C4-2B (cell line): Measurements from ENCODE around the gene FHOD3.

Source experiments
- H3K27ac ChIP-seq: fragments of 450-650 bp; 2 replicates; pipeline ENCODE4 v1.5.1; 2017
- ZFX ChIP-seq: fragments of 450-650 bp; IDR thresholded peaks from 2 replicates; pipeline ENCODE4 v1.6.1; 2017
- TF ChIP-seq, protein P1 (sequence below): fragments of 450-650 bp; conservative IDR thresholded peaks from 2 replicates; pipeline ENCODE4 v1.5.1; 2017; ENCODE audit warnings: mild to moderate bottlenecking

Gene FHOD3

DNA sequence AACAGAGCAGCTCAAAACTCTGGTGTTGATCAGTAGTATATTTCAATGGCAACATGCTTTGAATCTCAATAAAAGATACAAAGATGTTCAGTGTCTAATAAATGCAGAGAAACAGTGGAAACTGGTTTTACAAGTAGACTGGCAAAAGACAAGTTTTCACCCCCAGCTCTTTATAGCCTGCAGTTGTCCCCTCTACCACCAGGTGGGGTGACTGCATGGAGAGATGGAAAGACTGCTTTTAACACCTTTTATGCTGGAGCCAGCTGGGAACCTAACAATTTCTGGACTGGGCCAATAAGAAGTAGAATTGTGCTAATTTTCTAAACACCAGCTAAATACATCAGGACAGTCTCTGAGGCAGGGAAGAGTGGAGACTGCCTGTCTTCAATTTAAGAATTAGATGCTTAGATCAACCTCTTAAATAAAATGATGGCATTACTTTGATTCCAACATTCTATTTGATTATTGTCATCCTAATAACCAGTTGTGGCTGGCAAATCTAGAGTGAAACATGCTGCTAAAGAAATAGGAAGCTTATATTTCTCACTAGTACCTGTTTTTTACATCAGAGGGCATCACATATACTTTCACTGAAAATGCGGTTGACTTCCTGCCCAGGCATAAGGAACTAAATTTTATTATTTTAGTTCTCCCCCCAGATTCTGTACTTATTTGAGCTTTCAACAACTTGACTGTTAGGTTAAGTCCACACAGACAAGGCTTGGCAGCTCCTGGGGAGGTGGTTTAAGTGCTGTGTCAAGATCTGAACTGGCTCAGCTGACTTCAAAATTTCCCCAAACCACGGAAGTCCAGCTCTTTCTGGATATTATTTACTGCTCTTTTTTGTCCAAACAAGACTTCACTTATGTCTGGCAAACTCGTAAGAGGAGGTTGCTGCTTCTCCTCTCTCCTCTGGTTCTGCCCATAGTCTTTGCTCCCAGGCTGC lies 390.8 kb downstream of the FHOD3 start:
- TF ChIP-seq, protein P1, sequence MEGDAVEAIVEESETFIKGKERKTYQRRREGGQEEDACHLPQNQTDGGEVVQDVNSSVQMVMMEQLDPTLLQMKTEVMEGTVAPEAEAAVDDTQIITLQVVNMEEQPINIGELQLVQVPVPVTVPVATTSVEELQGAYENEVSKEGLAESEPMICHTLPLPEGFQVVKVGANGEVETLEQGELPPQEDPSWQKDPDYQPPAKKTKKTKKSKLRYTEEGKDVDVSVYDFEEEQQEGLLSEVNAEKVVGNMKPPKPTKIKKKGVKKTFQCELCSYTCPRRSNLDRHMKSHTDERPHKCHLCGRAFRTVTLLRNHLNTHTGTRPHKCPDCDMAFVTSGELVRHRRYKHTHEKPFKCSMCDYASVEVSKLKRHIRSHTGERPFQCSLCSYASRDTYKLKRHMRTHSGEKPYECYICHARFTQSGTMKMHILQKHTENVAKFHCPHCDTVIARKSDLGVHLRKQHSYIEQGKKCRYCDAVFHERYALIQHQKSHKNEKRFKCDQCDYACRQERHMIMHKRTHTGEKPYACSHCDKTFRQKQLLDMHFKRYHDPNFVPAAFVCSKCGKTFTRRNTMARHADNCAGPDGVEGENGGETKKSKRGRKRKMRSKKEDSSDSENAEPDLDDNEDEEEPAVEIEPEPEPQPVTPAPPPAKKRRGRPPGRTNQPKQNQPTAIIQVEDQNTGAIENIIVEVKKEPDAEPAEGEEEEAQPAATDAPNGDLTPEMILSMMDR = peak; percentile 91
- no peak for TF ChIP-seq ZFX
- no peak overlapping the region for H3K27ac ChIP-seq

DNA sequence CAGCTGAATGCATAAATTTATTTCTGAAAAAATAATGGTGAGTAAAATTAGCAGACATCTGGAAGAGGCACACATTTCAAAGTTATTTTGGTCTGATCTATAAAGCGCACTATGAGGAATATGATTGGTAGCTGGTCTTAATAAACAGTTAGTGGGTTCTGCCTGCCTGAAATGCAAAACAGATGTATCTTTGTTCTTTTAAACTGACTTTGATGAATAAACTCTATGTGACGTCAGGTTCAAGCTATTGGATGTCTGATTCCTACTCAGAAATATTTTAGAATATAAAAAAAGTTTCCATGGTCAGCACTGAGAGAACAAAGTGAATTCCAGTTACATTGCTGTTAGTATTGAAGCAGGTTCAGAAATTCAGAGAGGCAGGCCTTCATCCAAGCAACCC lies 394.9 kb downstream of the FHOD3 start:
- TF ChIP-seq ZFX = no peak
- TF ChIP-seq, protein P1 = no peak
- no peak overlapping the region for H3K27ac ChIP-seq

DNA sequence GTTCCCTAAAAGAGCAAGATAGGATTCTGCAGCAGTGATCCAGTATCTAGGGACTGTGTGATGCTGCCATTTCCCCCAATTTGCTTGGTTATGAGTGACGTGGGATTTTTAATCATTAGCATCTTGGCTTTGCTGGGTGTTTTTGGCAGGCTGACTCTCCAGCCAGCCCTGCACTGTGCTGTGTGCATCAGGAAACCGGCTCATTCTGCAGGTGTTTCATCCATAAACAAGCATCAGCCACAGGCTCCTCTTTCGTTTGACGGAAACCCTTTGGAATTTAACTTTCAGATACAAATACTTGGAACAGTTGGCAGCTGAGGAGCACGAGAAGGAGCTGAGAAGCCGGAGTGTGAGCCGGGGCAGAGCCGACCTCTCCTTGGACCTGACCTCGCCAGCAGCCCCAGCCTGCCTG lies 395.4 kb downstream of the FHOD3 start:
- H3K27ac ChIP-seq = no peak overlapping the region
- TF ChIP-seq, protein P1 = no peak
- no peak for TF ChIP-seq ZFX

DNA sequence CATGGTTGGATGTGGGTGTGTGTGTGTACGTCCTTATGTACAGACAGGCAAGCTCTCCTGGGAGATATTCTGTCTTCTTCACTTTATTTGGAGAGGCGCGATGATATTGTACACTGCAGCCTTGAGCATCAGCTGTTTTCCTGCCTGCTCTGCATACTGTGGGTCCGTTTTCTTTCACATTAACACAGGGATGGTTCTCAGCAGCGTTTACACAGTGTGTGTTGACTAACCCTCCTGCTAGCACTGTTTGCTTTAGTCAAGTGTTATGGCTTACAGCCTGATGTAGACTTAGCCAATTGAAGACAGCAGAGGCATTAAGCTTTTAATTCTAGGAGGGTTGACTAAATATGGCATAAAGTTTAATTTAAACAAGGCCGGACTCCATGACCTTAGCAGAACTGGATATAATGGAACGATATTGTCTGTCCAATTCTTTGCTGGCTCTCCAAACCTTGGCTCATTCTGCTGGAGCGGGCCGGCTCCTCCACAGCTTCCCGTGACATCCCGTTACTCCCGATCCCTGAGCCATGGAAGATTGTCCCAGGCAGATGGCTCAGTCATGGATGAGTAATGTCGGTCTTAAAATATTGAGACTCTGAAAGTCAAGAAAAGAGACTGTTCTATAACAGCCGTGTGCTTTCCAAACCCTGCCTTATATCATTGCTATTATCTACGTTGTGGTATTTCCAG lies 396.6 kb downstream of the FHOD3 start:
- H3K27ac ChIP-seq = no peak overlapping the region
- TF ChIP-seq, protein P1 = no peak
- TF ChIP-seq ZFX = no peak

DNA sequence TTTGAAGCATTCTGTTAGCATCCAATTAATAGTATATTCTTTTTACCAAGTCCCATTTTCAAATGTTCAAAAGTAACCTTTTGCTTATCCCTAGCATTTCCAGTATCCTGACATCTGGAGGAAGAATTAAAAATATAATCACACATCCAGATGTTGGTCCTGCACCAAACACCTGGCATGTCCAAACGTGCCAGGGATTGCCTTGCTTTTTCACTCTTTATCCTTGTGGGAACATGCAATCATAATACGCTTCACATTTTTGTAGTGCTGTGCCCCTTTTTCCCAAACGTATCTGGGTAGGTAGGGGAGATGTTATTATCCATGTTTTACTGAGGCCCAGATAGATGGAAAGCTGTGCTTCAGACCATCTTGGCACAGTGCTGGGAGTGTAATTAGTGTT lies 398.3 kb downstream of the FHOD3 start:
- no peak overlapping the region for H3K27ac ChIP-seq
- no peak for TF ChIP-seq ZFX
- TF ChIP-seq, protein P1 = no peak

DNA sequence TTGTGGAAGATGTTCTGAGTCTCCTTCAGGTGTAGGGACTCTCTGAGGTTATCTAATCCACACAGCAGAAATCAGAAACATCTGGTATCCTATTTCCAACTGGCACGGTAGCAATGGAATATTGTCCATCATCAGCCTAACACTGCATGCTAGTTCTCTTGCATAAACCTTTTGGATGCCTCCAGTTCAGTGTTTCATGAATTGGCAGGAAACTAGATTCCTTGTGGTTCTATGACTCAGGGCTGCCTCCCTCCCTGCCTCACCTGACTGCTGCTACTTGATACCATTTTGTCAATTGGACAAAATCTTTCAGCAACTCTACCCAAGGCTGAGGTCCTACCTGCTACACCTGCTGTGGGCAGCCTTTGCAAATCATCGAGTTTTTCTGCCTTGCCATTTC lies 400.4 kb downstream of the FHOD3 start:
- H3K27ac ChIP-seq = no peak overlapping the region
- no peak for TF ChIP-seq ZFX
- TF ChIP-seq, protein P1 = no peak

DNA sequence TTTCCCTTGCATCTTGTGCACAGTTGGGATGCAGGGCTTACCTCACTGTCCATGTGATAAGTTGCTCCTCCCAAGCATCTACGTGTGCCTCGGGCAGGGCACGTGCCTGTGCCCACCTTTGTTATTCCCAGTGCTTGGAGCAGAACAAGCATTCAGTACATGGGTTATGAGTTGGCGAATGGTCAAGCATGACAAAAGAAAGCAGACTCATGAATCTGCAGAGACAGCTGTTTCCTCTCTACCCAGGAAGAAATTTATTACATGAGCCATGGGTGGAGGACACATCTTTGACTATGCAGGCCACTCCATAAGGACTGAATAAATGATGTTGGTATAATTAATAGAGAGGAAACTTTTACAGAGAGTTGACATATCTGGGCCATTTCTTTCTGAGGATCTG lies 403.4 kb downstream of the FHOD3 start:
- TF ChIP-seq, protein P1 = no peak
- no peak for TF ChIP-seq ZFX
- no peak overlapping the region for H3K27ac ChIP-seq
